Activated CD4-positive, alpha-beta T cell treated with anti-CD3 and anti-CD28 coated beads for 36 hours (primary cell): ENCODE measurements around the gene OR6B1. TPM values are rescaled to one million over a fixed set of nuclear protein-coding genes. Genes with fewer than 3 reads are reported as not detected.

Experiments
- ATAC-seq: fragments of 200-7000 bp; cut with Tn5 transposase; one replicate; pipeline ENCODE4 v1.10.0; 2021; ENCODE audit warnings: mild to moderate bottlenecking, moderate library complexity
- CTCF ChIA-PET: fragments of 350-600 bp; sonication (Branson Sonifier 250); formaldehyde crosslinking; loops from one replicate; lab custom pipeline; 2021; ENCODE audit warnings: antibody characterized with exemption; lab: Charles Lee
- POLR2A ChIA-PET: fragments of 350-600 bp; sonication (Branson Sonifier 250); formaldehyde crosslinking; loops from one replicate; lab custom pipeline; 2021; ENCODE audit warnings: antibody characterized with exemption, inconsistent platforms; lab: Charles Lee
- DNase-seq: peaks from one replicate; pipeline ENCODE4 v3.0.0-alpha.2; 2020
- H3K27ac Mint-ChIP-seq: one replicate; pipeline ENCODE4 v1.8.0; 2021; ENCODE audit warnings: mixed read lengths
- H3K27me3 Mint-ChIP-seq: one replicate; pipeline ENCODE4 v1.8.0; 2021; ENCODE audit warnings: mixed read lengths
- H3K36me3 Mint-ChIP-seq: one replicate; pipeline ENCODE4 v1.8.0; 2021; ENCODE audit warnings: low read depth, mixed read lengths
- H3K4me1 Mint-ChIP-seq: one replicate; pipeline ENCODE4 v1.8.0; 2021; ENCODE audit warnings: mixed read lengths
- H3K4me3 Mint-ChIP-seq: one replicate; pipeline ENCODE4 v1.8.0; 2021; ENCODE audit warnings: mild to moderate bottlenecking, moderate library complexity, mixed read lengths
- H3K9me3 Mint-ChIP-seq: one replicate; pipeline ENCODE4 v1.8.0; 2021; ENCODE audit warnings: low read depth, mixed read lengths
- intact Hi-C, 2 experiments: fragments of 100-400 bp; cut with DNase I in 1 of 2; cut with micrococcal nuclease in 1 of 2; formaldehyde crosslinking; loops; one replicate each; pipeline versions ENCODE4 v1.14.2 to v1.15.1; 2022 to 2024; cut with DNase I, micrococcal nuclease
- total RNA-seq, 2 experiments: library from RNA; stranded (reverse); gene quantifications; one replicate each; pipeline ENCODE4 v1.2.3, GENCODE V29; 2021

OR6B1 gene
- total RNA-seq: not detected

- ATAC-seq (no peak), DNase-seq (no peak)
- Mint-ChIP-seq H3K27me3 (peaks cover 10% of the 10 kb centered on the region), H3K9me3 (no peaks in the 10 kb centered on the region), H3K4me3 (no peak within 1 kb of the TSS), H3K27ac (no peak within 1 kb of the TSS), H3K36me3 (no peaks in the 10 kb centered on the region), H3K4me1 (no peaks in the 10 kb centered on the region)
- intact Hi-C loops: no loop called here
- ChIA-PET CTCF (no interaction called here), POLR2A (no interaction called here)
These were observed at the start of gene OR6B1 for GRCh38 chr7:144000020-144000419. Gene OR6B1, plus strand, starts transcription at chr7:144000320. Its CDS starts 3,677 bp downstream, at chr7:144003997.

- intact Hi-C loops: no loop called here
- H3K9me3 Mint-ChIP-seq: no peaks in the 10 kb centered on the region
- DNase-seq (no peak), ATAC-seq (no peak)
- CTCF ChIA-PET: no interaction called here
- H3K4me1 Mint-ChIP-seq: no peaks in the 10 kb centered on the region
- no peaks in the 10 kb centered on the region for H3K36me3 Mint-ChIP-seq
- POLR2A ChIA-PET: no interaction called here
- no peak overlapping the region for H3K4me3 Mint-ChIP-seq
- no peak overlapping the region for H3K27ac Mint-ChIP-seq
- peaks cover 33% of the 10 kb centered on the region for H3K27me3 Mint-ChIP-seq
These were observed 46.7 kb upstream of the OR6B1 start for GRCh38 chr7:143953421-143953820.

GRCh38 chr7:143954135-143954534 lies 46.0 kb upstream of the OR6B1 start:
- peaks cover 28% of the 10 kb centered on the region for H3K27me3 Mint-ChIP-seq
- no peak overlapping the region for H3K27ac Mint-ChIP-seq
- CTCF ChIA-PET: no interaction called here

GRCh38 chr7:143954544-143954943 lies 45.6 kb upstream of the OR6B1 start, which contains the start of gene OR2F1:
Gene OR2F1, plus strand, starts transcription at chr7:143954844. Its CDS starts 5,127 bp downstream, at chr7:143959971.
- H3K4me1 Mint-ChIP-seq: no peaks in the 10 kb centered on the region
- H3K4me3 Mint-ChIP-seq: no peak within 1 kb of the TSS
- ChIA-PET POLR2A (no interaction called here), CTCF (no interaction called here)
- no peaks in the 10 kb centered on the region for H3K36me3 Mint-ChIP-seq
- H3K27me3 Mint-ChIP-seq: peaks cover 27% of the 10 kb centered on the region
- no peaks in the 10 kb centered on the region for H3K9me3 Mint-ChIP-seq
- no peak within 1 kb of the TSS for H3K27ac Mint-ChIP-seq
- ATAC-seq (no peak), DNase-seq (no peak)
- intact Hi-C loops: no loop called here

More at GRCh38 chr7:143954135-143954534, 46.0 kb upstream of the OR6B1 start:
- H3K4me3 Mint-ChIP-seq: no peak overlapping the region
- DNase-seq: no peak
- intact Hi-C loops: no loop called here
- H3K36me3 Mint-ChIP-seq: no peaks in the 10 kb centered on the region
- ATAC-seq: no peak
- H3K4me1 Mint-ChIP-seq: no peaks in the 10 kb centered on the region
- no peaks in the 10 kb centered on the region for H3K9me3 Mint-ChIP-seq
- POLR2A ChIA-PET: no interaction called here

GRCh38 chr7:143958781-143959180 lies 41.3 kb upstream of the OR6B1 start:
- DNase-seq: no peak
- no peaks in the 10 kb centered on the region for H3K9me3 Mint-ChIP-seq
- H3K36me3 Mint-ChIP-seq: no peaks in the 10 kb centered on the region
- H3K27ac Mint-ChIP-seq: no peak overlapping the region
- H3K27me3 Mint-ChIP-seq: peaks cover 27% of the 10 kb centered on the region
- no peak for ATAC-seq
- intact Hi-C loops: no loop called here
- ChIA-PET CTCF (no interaction called here), POLR2A (no interaction called here)
- H3K4me1 Mint-ChIP-seq: no peaks in the 10 kb centered on the region
- H3K4me3 Mint-ChIP-seq: no peak overlapping the region

GRCh38 chr7:143960813-143961610 lies 39.1 kb upstream of the OR6B1 start:
- no peak overlapping the region for H3K4me3 Mint-ChIP-seq
- no peaks in the 10 kb centered on the region for H3K9me3 Mint-ChIP-seq
- H3K27ac Mint-ChIP-seq: no peak overlapping the region
- peak; percentile 36 for ATAC-seq
- POLR2A ChIA-PET: interaction anchor here (0.7 kb wide), 1 partner anchor 76 kb away, joined by 4 read pairs; no protein-coding TSS in a partner anchor
- intact Hi-C loops: no loop called here
- no peaks in the 10 kb centered on the region for H3K4me1 Mint-ChIP-seq
- no peak for DNase-seq
- CTCF ChIA-PET: no interaction called here
- no peaks in the 10 kb centered on the region for H3K36me3 Mint-ChIP-seq
- peaks cover 22% of the 10 kb centered on the region for H3K27me3 Mint-ChIP-seq

GRCh38 chr7:143965280-143965679 lies 34.8 kb upstream of the OR6B1 start:
- Mint-ChIP-seq H3K4me3 (no peak overlapping the region), H3K36me3 (no peaks in the 10 kb centered on the region), H3K4me1 (no peaks in the 10 kb centered on the region), H3K27me3 (peaks cover 13% of the 10 kb centered on the region), H3K9me3 (no peaks in the 10 kb centered on the region), H3K27ac (no peak overlapping the region)
- ChIA-PET POLR2A (no interaction called here), CTCF (no interaction called here)
- DNase-seq (no peak), ATAC-seq (no peak)
- intact Hi-C loops: no loop called here

GRCh38 chr7:143967398-143967797 lies 32.7 kb upstream of the OR6B1 start:
- H3K27ac Mint-ChIP-seq: no peak overlapping the region
- intact Hi-C loops: no loop called here
- H3K27me3 Mint-ChIP-seq: peaks cover 11% of the 10 kb centered on the region
- no peak for DNase-seq
- H3K4me1 Mint-ChIP-seq: no peaks in the 10 kb centered on the region
- H3K36me3 Mint-ChIP-seq: no peaks in the 10 kb centered on the region
- ChIA-PET CTCF (no interaction called here), POLR2A (no interaction called here)
- no peak overlapping the region for H3K4me3 Mint-ChIP-seq
- H3K9me3 Mint-ChIP-seq: no peaks in the 10 kb centered on the region
- ATAC-seq: no peak

GRCh38 chr7:143973870-143974416 lies 26.2 kb upstream of the OR6B1 start:
- no peaks in the 10 kb centered on the region for H3K4me1 Mint-ChIP-seq
- H3K9me3 Mint-ChIP-seq: no peaks in the 10 kb centered on the region
- ChIA-PET POLR2A (no interaction called here), CTCF (no interaction called here)
- DNase-seq (no peak), ATAC-seq (no peak)
- peaks cover 13% of the 10 kb centered on the region for H3K27me3 Mint-ChIP-seq
- intact Hi-C loops: no loop called here
- H3K27ac Mint-ChIP-seq: no peak overlapping the region
- H3K36me3 Mint-ChIP-seq: no peaks in the 10 kb centered on the region
- no peak overlapping the region for H3K4me3 Mint-ChIP-seq

- H3K9me3 Mint-ChIP-seq: no peaks in the 10 kb centered on the region
- no peak overlapping the region for H3K4me3 Mint-ChIP-seq
- H3K27me3 Mint-ChIP-seq: peaks cover 13% of the 10 kb centered on the region
- ChIA-PET POLR2A (no interaction called here), CTCF (no interaction called here)
- no peaks in the 10 kb centered on the region for H3K36me3 Mint-ChIP-seq
- intact Hi-C loops: no loop called here
- no peaks in the 10 kb centered on the region for H3K4me1 Mint-ChIP-seq
- ATAC-seq: no peak
- H3K27ac Mint-ChIP-seq: no peak overlapping the region
- no peak for DNase-seq
These were observed 25.7 kb upstream of the OR6B1 start for GRCh38 chr7:143974459-143974858.

- DNase-seq: peak; percentile 9
- no peak overlapping the region for H3K27ac Mint-ChIP-seq
- H3K27me3 Mint-ChIP-seq: peaks cover 10% of the 10 kb centered on the region
- no peaks in the 10 kb centered on the region for H3K36me3 Mint-ChIP-seq
- ChIA-PET POLR2A (no interaction called here), CTCF (interaction anchor here (1.1 kb wide), 1 partner anchor 12 kb away, joined by 3 read pairs; no protein-coding TSS in a partner anchor)
- intact Hi-C loops: loop anchor here (5.0 kb wide), 2 partner anchors 48 to 58 kb away; no protein-coding TSS in a partner anchor
- ATAC-seq: peak; percentile 47
- no peaks in the 10 kb centered on the region for H3K9me3 Mint-ChIP-seq
- no peak overlapping the region for H3K4me3 Mint-ChIP-seq
- no peaks in the 10 kb centered on the region for H3K4me1 Mint-ChIP-seq
These were observed 24.5 kb upstream of the OR6B1 start for GRCh38 chr7:143975617-143976016.

GRCh38 chr7:143978585-143978984 lies 21.5 kb upstream of the OR6B1 start:
- no peaks in the 10 kb centered on the region for H3K9me3 Mint-ChIP-seq
- ATAC-seq (no peak), DNase-seq (no peak)
- H3K4me1 Mint-ChIP-seq: no peaks in the 10 kb centered on the region
- H3K27ac Mint-ChIP-seq: no peak overlapping the region
- CTCF ChIA-PET: no interaction called here
- no peaks in the 10 kb centered on the region for H3K36me3 Mint-ChIP-seq
- POLR2A ChIA-PET: no interaction called here
- intact Hi-C loops: loop anchor here (5.0 kb wide), 2 partner anchors 51 to 61 kb away; no protein-coding TSS in a partner anchor
- H3K4me3 Mint-ChIP-seq: no peak overlapping the region
- peaks cover 11% of the 10 kb centered on the region for H3K27me3 Mint-ChIP-seq
